Activated naive CD4-positive, alpha-beta T cell (primary cell): ENCODE data around the gene DDR2.

ENCODE experiments used
- DNase-seq, 4 experiments: peaks; one replicate each; lab custom pipeline; 2025; lab: John Stamatoyannopoulos, UW

DDR2 gene

GRCh38 chr1:162672622-162673260 is 40.5 kb downstream of the DDR2 start:
- no peak for DNase-seq

- no peak for DNase-seq
Observed at GRCh38 chr1:162674034-162674608, 41.9 kb downstream of the DDR2 start.

- no peak for DNase-seq
Observed at GRCh38 chr1:162676087-162676486, 43.8 kb downstream of the DDR2 start.

GRCh38 chr1:162676750-162677149 is 44.5 kb downstream of the DDR2 start:
- no peak for DNase-seq

GRCh38 chr1:162677607-162678371 is 45.5 kb downstream of the DDR2 start:
- DNase-seq: no peak

- DNase-seq: no peak
Observed at GRCh38 chr1:162678439-162678838, 46.2 kb downstream of the DDR2 start.

- DNase-seq: no peak
Observed at GRCh38 chr1:162679298-162679697, 47.0 kb downstream of the DDR2 start.

- no peak for DNase-seq
Observed at GRCh38 chr1:162680419-162681121, 48.3 kb downstream of the DDR2 start.

- DNase-seq: no peak
Observed at GRCh38 chr1:162681122-162681436, 48.8 kb downstream of the DDR2 start.

- DNase-seq: no peak
Observed at GRCh38 chr1:162682013-162682419, 49.8 kb downstream of the DDR2 start.

GRCh38 chr1:162687870-162688269 is 55.6 kb downstream of the DDR2 start:
- DNase-seq: no peak

- DNase-seq: no peak
Observed at GRCh38 chr1:162688521-162688920, 56.3 kb downstream of the DDR2 start.

GRCh38 chr1:162688931-162689330 is 56.7 kb downstream of the DDR2 start:
- DNase-seq: no peak

- no peak for DNase-seq
Observed at GRCh38 chr1:162689745-162690671, 57.7 kb downstream of the DDR2 start.

GRCh38 chr1:162690672-162691434 is 58.6 kb downstream of the DDR2 start:
- DNase-seq: no peak

GRCh38 chr1:162691999-162692575 is 59.8 kb downstream of the DDR2 start:
- no peak for DNase-seq

- no peak for DNase-seq
Observed at GRCh38 chr1:162694911-162695310, 62.6 kb downstream of the DDR2 start.

- DNase-seq: no peak
Observed at GRCh38 chr1:162695687-162696086, 63.4 kb downstream of the DDR2 start.

GRCh38 chr1:162696286-162696862 is 64.1 kb downstream of the DDR2 start:
- DNase-seq: no peak
